HG03095 (cell line): ENCODE measurements around the gene CERKL.

ENCODE experiments used
- ATAC-seq: cut with Tn5 transposase; IDR thresholded peaks from one replicate; pipeline ENCODE4 v1.9.1; 2021; ENCODE audit warnings: moderate library complexity; ENCODE audit not compliant: unreplicated experiment

Gene CERKL

DNA sequence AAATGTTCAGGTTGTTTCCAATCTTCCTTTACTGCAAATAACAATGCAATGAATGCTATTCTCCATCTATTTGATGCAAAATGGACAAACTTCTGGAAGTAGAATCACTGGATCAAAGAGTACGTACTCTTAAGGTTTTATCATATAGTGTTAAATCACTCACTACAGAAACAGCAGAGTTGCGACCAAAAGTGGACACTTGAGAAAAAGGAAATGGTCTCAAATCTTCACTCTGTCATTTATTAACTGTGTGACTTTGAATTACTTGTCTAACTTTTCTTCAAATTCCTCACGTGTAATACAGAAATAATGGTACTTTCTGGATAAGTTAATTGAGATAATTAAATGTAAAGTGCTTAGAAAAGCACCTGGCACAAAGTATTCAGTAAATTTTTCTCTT is 78.1 kb downstream of the CERKL start:
- no peak for ATAC-seq

DNA sequence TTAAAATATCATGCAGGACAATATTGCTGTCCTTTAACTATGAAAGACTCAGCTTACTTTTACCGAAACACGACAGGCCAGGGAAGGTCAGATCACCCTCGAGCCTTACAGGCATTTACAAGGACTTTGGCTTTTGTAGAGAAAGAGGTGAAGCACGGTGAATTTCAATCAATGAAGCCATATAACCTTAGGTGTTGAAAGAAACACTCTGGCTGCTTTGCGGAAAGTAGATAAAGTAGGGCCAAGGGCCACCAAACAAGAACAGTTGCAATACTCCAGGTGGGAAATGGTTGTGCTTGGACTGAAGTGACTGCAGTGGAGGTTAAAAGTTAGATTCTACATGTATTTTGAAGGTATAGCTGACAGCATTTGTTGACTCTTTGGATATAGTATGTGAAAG is 80.5 kb downstream of the CERKL start:
- ATAC-seq, result no peak

DNA sequence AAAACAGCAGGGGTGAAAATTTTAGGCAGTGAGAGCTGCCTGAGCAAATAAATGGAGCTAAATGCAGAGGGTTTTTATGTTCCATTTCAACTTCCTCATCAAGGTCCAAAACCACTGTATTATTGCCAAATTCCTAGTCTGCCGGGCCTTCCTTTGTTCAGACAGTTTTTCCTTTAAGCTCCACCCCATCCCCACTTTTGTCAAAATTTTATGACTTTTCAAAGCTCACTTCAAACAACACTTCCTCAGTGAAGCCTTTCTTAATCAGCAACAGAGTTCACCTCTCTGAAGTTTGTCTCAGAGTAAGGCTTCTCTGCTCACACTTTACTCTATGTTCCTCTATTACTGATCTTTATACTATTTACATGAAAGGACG is 81.3 kb downstream of the CERKL start:
- no peak for ATAC-seq

DNA sequence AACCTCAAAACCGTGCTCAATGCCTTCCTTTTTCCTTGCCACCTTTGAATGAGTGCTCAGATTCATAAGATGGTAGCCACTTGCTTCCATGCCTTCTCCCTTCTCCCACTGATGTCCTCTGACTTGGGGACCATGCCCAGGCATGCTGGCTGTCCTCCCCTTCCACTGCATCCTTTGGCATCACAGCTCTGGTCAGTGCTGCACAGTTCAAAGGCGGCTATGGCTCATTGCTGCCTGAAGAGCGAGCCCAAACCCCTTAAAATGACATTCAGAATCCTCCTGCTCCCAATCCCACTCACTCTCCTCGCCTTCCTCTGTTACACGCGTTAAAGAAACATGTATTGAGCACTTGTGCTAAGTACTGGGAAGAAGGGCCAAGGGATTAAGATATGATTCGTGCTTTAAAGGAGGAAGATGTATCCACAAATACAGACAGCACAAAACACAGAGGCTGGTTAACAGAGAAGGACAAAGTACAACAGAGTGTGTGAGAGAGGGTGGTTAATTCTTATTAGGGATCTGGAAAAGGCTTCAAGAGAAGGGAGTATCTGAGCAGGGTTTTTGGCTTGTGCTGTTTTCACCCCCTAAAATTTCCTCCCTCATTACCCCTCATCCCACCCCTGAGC is 81.8 kb downstream of the CERKL start:
- no peak for ATAC-seq

DNA sequence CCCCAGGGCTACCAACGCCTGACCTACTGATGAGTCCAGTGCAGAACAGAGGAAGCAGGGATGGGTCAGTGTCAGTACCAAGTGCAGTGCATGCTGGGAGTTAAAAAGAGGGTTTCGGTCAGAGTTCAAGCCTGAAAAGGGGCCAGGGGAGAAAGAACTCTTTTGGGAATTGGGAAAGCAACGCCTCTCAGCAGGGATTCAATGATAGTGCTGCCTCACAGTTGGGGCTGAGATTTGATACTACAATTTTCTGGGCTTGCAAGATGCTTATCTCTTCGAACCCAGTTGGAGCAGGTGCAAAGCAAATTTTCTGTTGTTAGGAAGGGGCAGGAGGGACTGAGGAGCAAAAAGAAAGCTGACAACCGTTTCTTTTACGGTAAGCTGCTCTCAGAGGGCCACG is 82.6 kb downstream of the CERKL start:
- no peak for ATAC-seq

DNA sequence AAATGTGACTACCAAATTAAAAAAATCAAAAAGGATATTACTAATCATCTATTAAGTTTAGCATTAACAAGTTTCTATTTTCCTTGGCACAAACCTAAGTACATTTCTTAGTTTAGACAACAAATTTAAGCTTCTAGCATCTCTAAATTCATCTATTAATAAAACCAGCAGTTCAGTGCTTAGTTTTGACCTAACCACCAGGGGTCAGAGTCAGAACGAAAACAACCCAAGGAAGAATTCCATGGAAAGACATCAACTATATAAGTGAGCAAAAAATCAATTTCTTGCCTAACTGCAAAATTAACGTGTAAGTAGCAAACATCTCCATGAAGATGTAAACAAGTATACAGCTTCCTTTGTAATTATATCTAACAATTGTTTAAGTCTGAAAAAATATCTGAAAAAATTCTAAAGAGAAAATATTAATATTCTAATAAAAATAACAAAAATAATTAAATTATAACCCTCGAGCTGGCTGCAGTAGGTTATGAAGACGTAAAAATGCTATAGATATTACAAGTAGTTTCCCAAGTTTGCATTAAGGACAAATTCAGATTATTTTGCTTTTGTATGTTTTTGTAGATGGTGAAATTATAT is 83.7 kb downstream of the CERKL start:
- no peak for ATAC-seq

DNA sequence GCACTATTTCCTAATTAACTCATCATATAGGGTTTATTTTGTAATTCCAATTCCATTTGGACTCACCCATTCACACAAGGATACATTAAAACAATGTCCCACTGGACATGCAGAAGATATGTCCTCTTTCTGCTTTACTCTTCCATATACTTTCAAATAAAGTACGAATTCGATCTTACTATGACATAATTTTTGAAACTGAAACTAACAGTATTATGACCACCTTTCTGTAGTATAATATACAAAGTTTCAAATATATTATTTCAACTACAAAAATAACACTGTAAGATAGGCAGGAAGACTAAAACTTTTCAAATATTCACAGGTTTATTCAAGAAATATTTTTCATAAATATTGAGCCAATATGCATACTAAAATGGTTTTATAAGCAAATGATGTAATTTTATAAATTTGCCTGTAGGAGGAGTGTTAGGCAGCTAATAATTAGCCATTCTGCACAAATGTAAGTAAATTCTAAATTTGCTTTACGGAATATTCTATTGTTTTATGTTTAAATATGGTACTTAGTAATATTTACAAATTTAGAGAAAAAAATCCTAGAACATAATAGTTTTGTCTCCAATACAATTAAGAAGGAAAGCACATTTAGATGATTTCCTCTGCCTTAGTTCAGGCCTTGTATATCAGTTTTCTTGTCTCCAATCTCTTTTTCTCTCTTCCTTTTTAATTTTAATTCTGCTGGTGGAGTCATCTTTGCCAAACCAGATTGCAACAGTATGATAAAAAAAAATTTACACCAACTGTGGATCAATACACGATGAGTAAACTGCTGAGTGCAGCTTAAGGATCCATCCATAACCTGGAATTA is 85.9 kb downstream of the CERKL start:
- no peak for ATAC-seq

DNA sequence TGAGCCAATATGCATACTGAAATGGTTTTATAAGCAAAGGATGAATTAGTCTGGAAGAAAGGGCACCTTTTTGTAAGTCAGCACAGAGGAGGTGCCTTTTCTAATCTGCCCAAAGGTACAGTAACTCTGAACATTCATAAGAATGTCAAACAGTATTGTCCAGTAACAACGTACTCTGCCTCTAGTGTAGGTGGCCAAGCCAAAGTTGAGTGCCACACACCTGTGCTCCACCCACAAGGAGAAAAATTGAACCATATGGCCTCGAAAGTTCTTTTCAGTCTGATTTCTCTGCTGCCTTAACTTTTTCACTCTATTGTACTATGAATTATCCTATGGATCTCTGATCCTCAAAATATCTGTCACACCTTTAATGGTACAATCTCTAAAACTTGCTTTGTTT is 86.8 kb downstream of the CERKL start:
- no peak for ATAC-seq

DNA sequence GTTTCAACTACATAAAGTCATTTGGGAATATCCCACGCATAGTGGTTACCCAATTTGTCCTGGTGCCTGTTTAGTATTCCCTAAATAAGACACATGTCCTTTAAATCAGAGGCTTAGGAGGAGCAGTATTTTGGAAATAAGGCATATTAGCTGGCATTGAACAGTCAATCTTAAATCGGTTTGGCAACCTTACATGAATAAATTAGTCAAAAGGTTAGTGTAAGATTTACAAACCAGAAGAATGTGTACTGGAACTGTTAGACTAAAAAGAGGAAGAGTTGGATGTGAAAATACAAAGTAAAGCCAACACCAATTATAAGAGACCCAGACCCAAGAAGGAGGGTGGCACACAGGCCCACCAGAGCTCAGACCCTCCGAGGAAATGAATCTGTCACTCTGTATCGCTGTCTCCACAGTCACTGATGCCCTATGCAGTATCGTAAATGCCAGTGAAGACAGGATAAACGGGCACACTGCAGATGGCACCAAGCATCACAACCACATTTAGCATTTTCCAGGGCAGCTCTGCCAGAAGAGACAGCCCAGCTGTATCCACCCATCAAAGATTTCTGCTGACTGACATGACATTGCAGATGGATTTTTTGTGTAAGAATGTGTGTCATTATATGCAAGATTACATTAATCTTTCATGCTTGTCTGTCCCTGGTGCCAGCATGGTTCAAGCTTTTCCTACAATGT is 90.4 kb downstream of the CERKL start:
- no peak for ATAC-seq

DNA sequence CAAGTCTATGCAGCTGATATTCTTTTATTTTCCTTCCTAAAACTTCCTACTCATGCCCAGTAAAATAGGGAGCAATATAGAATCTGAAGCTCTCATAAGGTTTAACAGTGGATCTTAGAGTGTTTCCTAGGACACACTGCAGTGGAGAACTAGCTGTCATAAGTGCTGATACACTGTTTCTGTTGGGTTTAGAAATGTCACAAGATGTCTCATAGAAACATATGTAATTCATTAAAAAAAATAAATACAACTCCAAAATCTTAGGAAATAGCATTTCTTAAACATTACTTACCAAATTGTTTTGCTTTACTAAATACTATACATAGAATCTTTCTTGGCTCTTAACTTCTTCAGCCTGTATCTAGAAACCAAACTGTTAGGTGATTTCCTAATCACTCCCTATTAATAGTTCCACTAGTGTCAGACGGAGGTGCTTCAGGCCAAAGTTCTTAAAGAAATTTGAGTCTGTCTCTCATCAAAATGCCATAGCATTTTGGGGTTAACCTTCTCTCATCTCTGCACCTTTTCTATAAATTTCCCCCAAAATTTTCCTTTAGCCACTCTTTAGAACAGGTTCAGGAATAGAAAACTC is 93.7 kb downstream of the CERKL start:
- no peak for ATAC-seq

DNA sequence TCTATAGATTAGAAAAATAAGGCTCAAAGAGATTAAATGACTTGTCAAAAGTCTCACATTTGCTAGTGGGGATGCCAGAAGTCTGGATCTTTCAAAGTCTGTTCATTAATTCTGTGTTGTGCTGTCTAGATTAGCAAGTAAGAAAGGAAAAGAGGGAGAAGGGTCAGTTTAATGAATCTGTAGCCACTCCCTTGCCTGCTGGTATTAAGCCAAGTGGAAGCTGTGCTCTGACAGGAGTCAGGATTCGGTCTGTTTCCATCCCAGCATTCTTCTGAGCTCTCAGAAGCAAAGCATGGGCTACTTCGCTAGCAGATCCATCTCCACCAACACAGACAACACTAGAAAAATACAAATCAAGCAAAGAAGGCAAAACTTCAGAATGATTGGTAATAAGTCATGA is 98.5 kb downstream of the CERKL start:
- ATAC-seq, result no peak

DNA sequence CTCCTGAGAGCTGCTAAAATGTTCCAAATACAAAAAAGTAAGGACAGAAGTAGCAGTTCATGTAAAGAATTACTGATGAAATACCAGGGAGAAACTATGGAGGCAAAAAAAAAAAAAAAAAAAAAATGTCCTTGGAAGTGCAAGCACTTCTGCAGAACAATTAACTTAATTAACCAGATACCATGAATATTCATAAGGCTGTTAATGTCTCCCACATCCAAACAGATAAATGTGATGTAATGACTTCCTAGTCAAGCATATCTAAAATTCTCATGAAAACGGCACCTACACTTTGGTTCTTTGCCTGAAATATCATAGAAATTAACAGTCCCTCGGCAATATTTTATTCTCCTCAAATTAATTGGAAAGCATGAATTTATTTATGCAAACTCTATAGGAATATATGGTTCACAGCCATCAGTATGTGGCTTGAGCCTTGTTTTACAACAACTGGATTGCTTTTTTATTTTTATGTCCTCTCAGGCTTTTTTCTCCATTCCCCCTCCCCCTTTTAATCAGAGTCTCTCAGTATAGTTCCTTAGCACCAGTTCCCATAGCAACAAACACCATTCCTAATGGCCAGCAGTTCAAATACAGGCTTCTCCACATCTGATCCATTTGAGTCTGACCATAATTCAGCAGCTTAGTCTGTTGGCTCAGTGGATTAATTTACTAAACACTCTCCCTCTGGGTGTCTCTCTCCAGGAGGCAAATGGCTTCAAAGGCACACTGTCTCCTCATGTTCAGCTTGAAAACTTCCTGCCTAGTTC is 102.7 kb downstream of the CERKL start:
- ATAC-seq, result no peak

DNA sequence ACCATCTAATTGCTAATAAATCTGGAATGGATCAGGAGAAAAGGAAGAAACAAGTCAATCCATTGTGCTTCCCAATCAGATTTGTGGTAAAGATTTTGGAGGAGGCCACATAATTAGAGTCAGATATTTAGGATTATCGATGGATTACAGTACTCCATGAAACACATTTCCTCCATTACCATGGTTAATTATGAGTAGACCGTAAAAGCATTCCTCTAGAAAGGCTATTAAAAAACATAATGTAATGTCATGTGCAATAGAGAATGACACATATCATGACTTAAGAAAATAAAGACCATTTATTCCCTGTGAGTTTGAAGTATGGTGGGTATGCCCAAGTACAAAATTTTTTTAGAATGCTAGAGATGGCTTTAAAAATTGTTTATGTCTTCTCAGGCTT is 103.7 kb downstream of the CERKL start:
- ATAC-seq, result no peak

DNA sequence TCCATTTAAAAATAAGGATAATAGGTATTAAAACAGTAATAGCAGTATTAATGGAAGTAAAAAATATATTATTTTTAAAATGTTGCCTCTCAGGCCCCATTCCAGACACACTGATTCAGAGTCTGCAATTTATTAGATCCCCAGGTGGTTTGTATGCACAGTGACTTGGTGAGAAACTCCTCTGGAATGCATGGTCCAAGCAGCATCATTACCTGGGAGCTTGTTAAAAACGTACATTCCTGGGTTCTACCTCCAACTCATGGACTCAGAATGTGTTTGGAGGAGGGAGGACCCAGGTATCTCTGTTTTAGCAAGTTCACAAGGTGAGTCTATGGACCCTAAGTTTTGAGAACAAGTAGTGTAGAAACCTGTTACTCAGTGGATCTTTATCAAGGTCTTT is 104.1 kb downstream of the CERKL start:
- no peak for ATAC-seq

DNA sequence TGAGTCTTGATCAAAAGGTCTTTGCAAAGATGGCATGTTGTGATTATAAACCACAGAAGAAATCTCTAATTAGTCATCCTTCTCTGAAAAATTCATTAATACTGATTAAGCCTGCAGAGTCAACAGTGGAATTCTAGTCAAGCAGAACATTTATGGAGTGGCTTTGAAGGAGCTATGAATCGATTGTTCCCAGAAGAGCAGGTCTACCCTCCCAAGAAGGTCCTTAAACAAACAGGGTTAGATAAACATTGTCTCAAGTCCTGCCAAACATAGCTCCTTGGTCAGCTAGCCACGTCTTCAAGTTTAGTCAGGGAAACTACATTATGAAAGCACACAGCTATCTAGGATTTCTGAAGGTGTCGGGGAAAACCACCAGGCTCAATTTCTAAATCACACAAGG is 110.8 kb downstream of the CERKL start:
- no peak for ATAC-seq

DNA sequence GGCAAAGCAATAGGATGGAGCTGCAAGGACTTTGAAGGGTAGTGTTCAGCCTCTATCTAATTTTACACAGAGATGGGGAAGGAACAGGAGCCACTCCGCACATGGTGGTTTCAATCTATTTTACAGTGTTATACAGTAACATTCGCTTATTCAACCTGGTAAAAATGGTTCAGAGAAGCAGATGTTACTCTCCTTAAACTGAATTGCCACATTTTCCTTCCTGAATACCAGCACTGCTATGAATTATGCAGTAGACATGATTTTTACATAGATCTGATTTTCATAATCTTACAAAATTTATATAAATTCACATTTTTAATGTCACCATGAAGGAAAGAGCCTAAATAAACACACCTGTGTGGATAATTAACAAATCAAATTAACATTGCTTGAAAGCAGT is 114.7 kb downstream of the CERKL start:
- ATAC-seq, result no peak

DNA sequence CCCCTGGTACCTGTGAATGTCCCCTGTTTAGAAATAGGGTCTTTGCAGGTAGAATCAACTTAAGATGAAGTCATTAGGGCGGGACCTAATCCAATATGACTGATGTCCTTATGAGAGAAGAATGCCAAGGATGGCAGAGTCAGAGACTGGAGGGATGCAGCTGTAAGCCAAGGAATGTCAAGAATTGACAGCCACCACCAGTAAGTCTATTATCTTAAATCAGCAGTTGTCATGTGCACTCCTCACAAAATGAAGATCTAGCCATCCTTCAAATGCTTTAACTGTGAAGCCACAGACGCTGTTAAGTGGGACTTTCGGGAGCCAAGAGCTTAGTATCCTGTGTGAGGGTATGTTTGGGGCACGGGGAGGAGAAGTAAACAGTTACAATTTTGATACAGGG is 116.5 kb downstream of the CERKL start:
- no peak for ATAC-seq

DNA sequence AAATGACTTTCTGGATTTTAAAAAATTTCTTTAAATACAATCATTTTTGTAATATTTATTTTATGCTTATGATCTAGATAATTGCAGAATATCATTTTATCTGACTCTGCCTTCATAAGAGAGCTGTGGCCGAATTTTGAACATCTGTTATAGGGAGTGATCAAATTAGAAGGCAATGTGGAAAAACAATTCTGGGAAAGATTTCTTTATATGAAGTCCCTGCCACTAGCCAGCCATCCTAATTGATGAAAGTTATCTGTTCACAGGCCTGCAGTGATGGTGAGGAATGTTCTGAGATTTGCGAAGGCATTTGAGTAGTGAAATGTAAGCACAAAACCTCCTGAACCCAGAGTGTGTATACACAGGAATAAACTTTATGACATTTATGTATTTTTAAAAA is 120.2 kb downstream of the CERKL start:
- no peak for ATAC-seq

DNA sequence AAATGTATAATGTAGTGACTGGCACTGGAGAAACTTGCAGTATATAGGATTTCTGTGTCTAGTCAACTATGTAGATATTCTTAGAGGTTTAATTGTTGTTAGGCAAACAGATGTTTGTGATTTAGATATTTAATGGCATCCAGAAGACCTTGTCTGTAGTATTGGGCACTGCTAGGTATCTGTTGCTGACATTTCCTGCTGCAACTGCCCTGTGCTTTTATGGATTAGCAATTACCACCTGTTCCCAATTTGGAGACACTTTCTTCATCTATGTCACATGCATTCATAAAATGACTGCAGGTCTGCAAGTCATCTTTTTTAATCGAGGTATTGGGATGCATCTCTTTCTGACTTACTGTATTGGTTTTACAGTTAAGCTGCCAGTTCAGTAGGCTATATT is 128.5 kb downstream of the CERKL start:
- ATAC-seq, result no peak

DNA sequence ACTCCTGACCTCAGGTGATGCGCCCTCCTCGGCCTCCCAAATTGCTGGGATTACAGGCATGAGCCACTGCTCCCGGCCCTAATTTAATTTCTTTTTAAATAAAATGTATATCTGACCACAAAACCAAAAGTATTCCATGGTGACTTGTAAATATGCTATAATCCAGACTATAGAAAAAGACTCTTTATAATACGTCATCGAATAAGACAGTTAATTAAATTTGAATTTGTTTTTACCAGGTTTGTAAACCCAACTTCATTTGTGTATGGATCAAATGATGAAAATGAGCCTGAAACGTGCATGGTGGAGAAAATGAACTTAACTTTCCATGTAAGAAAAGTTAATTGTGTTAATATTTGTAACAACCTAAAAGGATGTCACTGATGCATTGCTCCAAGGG is 129.8 kb downstream of the CERKL start:
- no peak for ATAC-seq

DNA sequence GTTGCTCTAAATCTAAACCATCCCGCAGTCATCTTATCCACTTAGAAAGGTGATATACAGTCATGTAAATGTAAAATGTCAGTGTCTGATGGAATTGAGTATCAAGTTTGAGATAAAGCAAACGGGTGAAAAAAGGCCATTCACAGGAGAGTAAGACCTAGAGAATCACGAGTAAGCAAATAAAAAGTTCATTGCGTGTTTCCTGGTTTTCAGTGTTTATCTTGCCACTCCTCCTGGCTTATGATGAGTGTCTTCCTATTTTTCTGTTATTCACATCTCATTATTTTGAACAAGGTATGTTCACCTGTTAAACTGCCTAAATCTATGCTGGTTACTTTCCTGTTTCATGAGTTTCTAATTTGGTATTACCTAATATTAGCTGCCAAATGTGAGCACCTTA is 130.9 kb downstream of the CERKL start:
- ATAC-seq, result no peak
